Left lobe of liver (tissue), 2 donors: ENCODE measurements around the gene PAX8. TPM values are rescaled to one million over a fixed set of nuclear protein-coding genes. Genes with fewer than 3 reads are reported as not detected.

Experiments
- ATAC-seq: fragments of 200-7000 bp; cut with Tn5 transposase; one replicate; pipeline ENCODE4 v1.9.1; 2020; ENCODE audit warnings: mild to moderate bottlenecking, moderate library complexity
- DNase-seq: peaks from one replicate; pipeline ENCODE4 v3.0.0-alpha.2; 2020; ENCODE audit warnings: low spot score
- total RNA-seq: library from RNA; stranded (reverse); gene quantifications from one replicate; pipeline ENCODE4 v1.2.1, GENCODE V29; 2021
- donor health status: DM: no; HTN: no; CAD: no; lungs with moderate emphysema.
- donor health status: DM: no; HTN: yes; CAD: no.

PAX8 gene
- total RNA-seq, 1 donor from 2014 or later: 0.65 TPM

GRCh38 chr2:113173542-113174375 lies 105.0 kb downstream of the PAX8 start, which contains the start of gene PSD4:
TSS of gene PSD4 (plus strand) at chr2:113173971. CDS start at chr2:113182457, 8,486 bp downstream.
- peak; percentile 59 for DNase-seq
- peak; percentile 54 for ATAC-seq

DNA sequence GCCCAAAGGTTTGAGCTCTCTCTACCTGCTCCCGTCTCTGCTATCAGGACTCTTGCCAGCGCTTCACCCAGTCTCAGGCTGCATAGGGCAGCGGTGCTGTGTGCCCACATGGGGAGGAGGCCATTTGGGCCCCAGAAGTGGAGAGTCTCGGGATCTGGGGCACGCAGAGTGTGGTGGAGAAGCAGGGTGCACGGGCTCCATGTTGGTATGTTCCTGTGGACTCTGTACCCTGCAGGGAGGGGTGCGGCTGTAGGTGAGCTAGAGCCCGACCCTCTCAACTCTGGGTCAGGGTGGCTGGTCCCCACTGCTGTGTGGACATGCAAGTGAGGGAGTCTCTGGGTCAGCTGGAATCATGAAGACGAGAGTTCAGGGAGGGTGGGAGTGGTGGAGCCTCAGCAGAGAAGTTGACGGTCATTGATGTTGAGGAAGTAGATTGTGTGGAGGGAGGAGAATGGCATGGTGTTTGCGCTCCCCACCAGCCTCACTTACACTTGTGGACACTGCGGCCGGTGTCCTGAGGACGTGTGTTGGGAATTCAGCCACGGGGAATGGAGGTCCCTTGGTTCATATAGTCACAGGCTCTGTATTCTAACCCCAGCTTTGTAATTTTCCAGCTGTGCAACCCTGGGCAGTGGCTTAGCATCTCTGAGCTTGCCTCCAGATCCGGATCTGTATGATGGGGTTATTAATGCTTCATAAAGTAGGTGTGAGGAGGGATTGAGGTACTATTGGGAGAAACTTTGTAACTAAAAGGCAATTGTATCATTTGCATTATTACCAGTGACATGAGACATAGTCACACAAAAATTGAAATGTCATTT lies 105.8 kb downstream of the PAX8 start:
- peak; percentile 36 for DNase-seq
- no peak for ATAC-seq

DNA sequence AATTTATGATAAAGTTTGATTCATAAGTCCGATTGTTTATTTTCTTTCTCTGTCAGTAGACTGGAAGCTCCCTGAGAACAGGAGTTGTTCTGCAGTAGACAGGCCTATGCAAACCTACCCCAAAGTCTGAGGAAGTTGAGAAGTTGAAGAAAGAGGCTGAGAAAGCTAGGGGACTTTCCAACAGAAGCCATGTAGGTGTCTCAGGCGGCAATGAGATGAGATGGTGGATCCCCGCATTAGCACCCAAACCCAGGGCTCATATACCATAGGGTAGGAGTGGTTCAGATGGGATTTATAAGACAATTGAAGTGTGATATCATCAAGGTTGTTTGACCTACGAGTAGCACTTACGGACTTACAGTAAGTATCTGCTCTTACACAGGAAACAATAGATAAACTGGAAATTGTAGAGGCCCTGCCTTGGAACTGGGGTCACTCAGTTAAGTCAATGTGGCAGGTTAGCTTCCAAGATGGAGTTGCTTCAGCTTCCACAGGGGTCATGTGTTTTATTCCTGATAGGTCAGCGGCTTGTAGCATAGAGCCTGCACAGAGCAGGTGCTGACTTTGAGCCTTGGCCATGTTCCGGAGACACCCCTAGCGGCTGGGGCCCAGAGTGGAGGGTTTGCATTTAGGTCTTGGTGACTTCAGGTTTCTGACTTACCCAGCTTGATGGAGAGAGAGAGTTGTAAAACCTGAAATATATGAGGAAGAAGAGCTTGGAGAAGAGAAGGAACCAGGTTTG lies 107.2 kb downstream of the PAX8 start:
- ATAC-seq (no peak), DNase-seq (peak; percentile 14)

GRCh38 chr2:113169586-113169985 lies 109.1 kb downstream of the PAX8 start:
- ATAC-seq (no peak), DNase-seq (no peak)

DNA sequence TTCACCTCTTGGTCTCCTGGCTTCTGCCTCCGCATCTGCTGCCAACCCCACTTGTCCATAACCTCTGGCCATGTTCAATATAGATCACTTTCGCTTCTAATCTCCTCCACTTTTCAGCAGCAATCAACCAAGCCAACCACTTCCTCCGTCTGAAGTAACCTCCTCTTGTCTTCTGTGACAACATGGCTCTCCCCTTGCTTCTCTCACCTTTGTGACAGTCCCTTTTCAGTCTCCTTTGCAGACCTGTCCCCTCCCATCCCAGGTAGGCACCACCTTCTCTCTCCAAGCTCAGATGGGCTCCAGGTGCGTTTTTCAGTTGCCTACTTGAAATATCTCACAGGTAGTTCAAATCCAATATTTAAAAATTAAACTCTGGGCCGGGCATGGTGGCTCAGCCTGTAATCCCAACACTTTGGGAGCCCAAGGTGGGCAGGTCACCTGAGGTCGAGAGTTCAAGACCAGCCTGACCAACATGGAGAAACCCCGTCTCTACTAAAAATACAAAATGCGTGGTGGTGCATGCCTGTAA lies 109.7 kb downstream of the PAX8 start:
- ATAC-seq: no peak

DNA sequence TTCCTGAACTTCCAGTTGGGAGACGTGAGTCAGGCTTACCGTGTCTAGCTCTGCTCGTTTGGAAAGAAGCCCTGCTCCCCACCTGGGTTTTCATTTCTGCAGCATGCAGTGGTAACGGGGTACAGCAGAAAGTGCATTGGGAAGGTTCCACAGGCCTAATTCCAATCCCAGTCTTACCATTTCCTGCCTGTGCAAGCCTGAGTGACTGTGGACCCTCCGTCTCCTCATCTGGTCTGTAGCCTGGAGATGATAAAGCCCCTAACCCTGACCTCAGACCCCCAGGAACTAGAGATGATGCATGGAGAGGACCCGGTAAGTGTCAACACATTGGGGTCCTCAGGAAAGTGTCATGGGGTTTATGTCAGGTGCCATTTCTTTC lies 110.8 kb downstream of the PAX8 start:
- no peak for DNase-seq
- no peak for ATAC-seq

More for the DNA sequence above, 109.7 kb downstream of the PAX8 start:
- DNase-seq: peak; percentile 35

- peak; percentile 97 for DNase-seq
- peak; percentile 83 for ATAC-seq
Observed at GRCh38 chr2:113167115-113167932, 111.4 kb downstream of the PAX8 start.

GRCh38 chr2:113166187-113166645 lies 112.5 kb downstream of the PAX8 start:
- DNase-seq: no peak
- no peak for ATAC-seq

Other genes with a start within 250 kb of the PAX8 start
- not detected for gene IL36B, start 226.1 kb downstream of the PAX8 start, total RNA-seq
- gene IL36RN, start 219.7 kb downstream of the PAX8 start, total RNA-seq: not detected
- gene IL1F10, start 211.0 kb downstream of the PAX8 start, total RNA-seq: not detected
- gene IL1RN, start 151.3 kb downstream of the PAX8 start, total RNA-seq: 16.0 TPM
- gene PSD4, start 105.0 kb downstream of the PAX8 start, total RNA-seq: 60.3 TPM
- 11.8 TPM for gene ZNG1B, start 158.8 kb upstream of the PAX8 start, total RNA-seq
- 0.10 TPM for gene FOXD4L1, start 219.7 kb upstream of the PAX8 start, total RNA-seq